ENCODE data around the gene COA1. TPM values are rescaled to one million over a fixed set of nuclear protein-coding genes. Genes with fewer than 3 reads are reported as not detected.

The COA1 gene
- polyA plus RNA-seq, 1 donor from 2014 or later: 157 TPM

DNA sequence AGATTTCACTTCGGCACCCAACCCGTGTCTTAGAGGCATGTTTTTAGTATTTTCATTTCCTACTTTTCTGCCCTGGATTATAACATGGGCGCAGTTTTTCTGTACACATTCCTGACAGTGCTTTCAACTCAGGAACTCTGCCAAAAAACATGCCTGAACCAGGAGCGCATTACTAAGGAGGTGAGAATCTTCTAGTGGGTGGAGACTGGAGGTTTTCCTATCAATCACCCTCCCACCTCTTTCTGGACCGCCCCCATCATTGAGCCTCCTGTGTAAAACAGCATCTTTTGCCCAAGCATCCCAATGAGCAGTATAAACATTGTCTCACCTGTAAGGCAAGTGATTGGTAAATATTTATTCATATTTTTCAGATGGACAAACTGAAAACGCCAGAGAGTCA is 93.2 kb downstream of the COA1 start:
- no peak for TF ChIP-seq TAF1 (IDR thresholded peaks at IDR 0.05; ENCODE audit: low read depth)
- no peak for TF ChIP-seq MXI1 (conservative IDR thresholded peaks at IDR 0.05; ENCODE audit: poor library complexity, severe bottlenecking)
- TF ChIP-seq EZH2 (IDR thresholded peaks at IDR 0.05; ENCODE audit: borderline replicate concordance, insufficient read depth, low read length, poor library complexity, severe bottlenecking): no peak
- TF ChIP-seq EP300 (conservative IDR thresholded peaks at IDR 0.05; ENCODE audit: poor library complexity, severe bottlenecking): no peak
- TF ChIP-seq, protein P1, sequence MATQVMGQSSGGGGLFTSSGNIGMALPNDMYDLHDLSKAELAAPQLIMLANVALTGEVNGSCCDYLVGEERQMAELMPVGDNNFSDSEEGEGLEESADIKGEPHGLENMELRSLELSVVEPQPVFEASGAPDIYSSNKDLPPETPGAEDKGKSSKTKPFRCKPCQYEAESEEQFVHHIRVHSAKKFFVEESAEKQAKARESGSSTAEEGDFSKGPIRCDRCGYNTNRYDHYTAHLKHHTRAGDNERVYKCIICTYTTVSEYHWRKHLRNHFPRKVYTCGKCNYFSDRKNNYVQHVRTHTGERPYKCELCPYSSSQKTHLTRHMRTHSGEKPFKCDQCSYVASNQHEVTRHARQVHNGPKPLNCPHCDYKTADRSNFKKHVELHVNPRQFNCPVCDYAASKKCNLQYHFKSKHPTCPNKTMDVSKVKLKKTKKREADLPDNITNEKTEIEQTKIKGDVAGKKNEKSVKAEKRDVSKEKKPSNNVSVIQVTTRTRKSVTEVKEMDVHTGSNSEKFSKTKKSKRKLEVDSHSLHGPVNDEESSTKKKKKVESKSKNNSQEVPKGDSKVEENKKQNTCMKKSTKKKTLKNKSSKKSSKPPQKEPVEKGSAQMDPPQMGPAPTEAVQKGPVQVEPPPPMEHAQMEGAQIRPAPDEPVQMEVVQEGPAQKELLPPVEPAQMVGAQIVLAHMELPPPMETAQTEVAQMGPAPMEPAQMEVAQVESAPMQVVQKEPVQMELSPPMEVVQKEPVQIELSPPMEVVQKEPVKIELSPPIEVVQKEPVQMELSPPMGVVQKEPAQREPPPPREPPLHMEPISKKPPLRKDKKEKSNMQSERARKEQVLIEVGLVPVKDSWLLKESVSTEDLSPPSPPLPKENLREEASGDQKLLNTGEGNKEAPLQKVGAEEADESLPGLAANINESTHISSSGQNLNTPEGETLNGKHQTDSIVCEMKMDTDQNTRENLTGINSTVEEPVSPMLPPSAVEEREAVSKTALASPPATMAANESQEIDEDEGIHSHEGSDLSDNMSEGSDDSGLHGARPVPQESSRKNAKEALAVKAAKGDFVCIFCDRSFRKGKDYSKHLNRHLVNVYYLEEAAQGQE (IDR thresholded peaks at IDR 0.05; ENCODE audit: borderline replicate concordance): no peak
- no peak for TF ChIP-seq RAD21 (conservative IDR thresholded peaks at IDR 0.05)
- TF ChIP-seq, protein P2, sequence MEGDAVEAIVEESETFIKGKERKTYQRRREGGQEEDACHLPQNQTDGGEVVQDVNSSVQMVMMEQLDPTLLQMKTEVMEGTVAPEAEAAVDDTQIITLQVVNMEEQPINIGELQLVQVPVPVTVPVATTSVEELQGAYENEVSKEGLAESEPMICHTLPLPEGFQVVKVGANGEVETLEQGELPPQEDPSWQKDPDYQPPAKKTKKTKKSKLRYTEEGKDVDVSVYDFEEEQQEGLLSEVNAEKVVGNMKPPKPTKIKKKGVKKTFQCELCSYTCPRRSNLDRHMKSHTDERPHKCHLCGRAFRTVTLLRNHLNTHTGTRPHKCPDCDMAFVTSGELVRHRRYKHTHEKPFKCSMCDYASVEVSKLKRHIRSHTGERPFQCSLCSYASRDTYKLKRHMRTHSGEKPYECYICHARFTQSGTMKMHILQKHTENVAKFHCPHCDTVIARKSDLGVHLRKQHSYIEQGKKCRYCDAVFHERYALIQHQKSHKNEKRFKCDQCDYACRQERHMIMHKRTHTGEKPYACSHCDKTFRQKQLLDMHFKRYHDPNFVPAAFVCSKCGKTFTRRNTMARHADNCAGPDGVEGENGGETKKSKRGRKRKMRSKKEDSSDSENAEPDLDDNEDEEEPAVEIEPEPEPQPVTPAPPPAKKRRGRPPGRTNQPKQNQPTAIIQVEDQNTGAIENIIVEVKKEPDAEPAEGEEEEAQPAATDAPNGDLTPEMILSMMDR (IDR thresholded peaks at IDR 0.05; ENCODE audit: poor library complexity, severe bottlenecking): no peak
- no peak for TF ChIP-seq SMC3 (conservative IDR thresholded peaks at IDR 0.05; ENCODE audit: poor library complexity)
- no peak for TF ChIP-seq POLR2AphosphoS5 (IDR thresholded peaks at IDR 0.05)

DNA sequence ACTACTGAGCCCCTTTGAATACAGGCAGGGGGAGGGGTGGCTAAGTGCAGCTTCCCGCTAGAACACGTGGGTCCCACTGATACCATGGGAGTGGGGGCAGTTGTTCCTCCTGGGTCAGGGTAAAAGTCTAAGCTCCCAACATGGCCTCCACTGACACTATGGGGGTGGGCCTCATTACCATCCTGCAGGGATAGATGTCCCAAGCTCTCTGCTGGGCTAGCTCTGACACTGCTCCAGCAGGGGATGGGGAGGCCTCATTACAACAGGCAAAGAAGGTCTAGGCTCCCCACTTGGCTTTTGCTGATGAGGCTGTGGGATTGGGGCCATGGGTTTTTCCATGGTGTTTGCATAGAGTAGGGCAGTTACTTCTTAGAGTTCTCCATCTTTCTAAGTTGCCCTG is 94.9 kb downstream of the COA1 start:
- Histone ChIP-seq H3K4me2 (ENCODE audit: low read length) (no peak overlapping the region), H3K4me3 (ENCODE audit: low read length) (no peak overlapping the region), H3K9me2 (ENCODE audit: insufficient read depth, low read length) (no peaks in the 10 kb centered on the region), H3F3A (ENCODE audit: insufficient read depth, low read length, poor library complexity, severe bottlenecking) (no peaks in the 10 kb centered on the region), H3K27ac (ENCODE audit: low read length) (no peak overlapping the region), H4K20me1 (ENCODE audit: insufficient read depth) (no peaks in the 10 kb centered on the region), H3K9me3 (ENCODE audit: low read length) (no peaks in the 10 kb centered on the region), H3K27me3 (ENCODE audit: insufficient read depth, low read depth, low read length) (no peaks in the 10 kb centered on the region), H3K36me3 (ENCODE audit: insufficient read depth, low read length) (peaks cover 9% of the 10 kb centered on the region), H2AFZ (ENCODE audit: low read depth, low read length) (no peak overlapping the region), H3K9ac (ENCODE audit: low read length) (no peak overlapping the region), H3K79me2 (replicated peaks; ENCODE audit: insufficient read depth, low read length) (no peaks in the 10 kb centered on the region)
- TF ChIP-seq RAD21 (conservative IDR thresholded peaks at IDR 0.05) (no peak), TAF1 (IDR thresholded peaks at IDR 0.05; ENCODE audit: low read depth) (no peak), EP300 (conservative IDR thresholded peaks at IDR 0.05; ENCODE audit: poor library complexity, severe bottlenecking) (no peak), EZH2 (IDR thresholded peaks at IDR 0.05; ENCODE audit: borderline replicate concordance, insufficient read depth, low read length, poor library complexity, severe bottlenecking) (no peak), SMC3 (conservative IDR thresholded peaks at IDR 0.05; ENCODE audit: poor library complexity) (no peak), POLR2AphosphoS5 (IDR thresholded peaks at IDR 0.05) (no peak), MXI1 (conservative IDR thresholded peaks at IDR 0.05; ENCODE audit: poor library complexity, severe bottlenecking) (no peak)
- TF ChIP-seq, protein P2 (IDR thresholded peaks at IDR 0.05; ENCODE audit: poor library complexity, severe bottlenecking): no peak
- TF ChIP-seq, protein P1 (IDR thresholded peaks at IDR 0.05; ENCODE audit: borderline replicate concordance): no peak

More for the DNA sequence above, 93.2 kb downstream of the COA1 start:
- Histone ChIP-seq H4K20me1 (ENCODE audit: insufficient read depth) (no peaks in the 10 kb centered on the region), H3K27me3 (ENCODE audit: insufficient read depth, low read depth, low read length) (no peaks in the 10 kb centered on the region), H3K9me3 (ENCODE audit: low read length) (no peaks in the 10 kb centered on the region), H3K4me3 (ENCODE audit: low read length) (no peak overlapping the region), H3K9ac (ENCODE audit: low read length) (no peak overlapping the region), H3K79me2 (replicated peaks; ENCODE audit: insufficient read depth, low read length) (no peaks in the 10 kb centered on the region), H3K36me3 (ENCODE audit: insufficient read depth, low read length) (peaks cover 9% of the 10 kb centered on the region), H3K4me2 (ENCODE audit: low read length) (no peak overlapping the region), H3K27ac (ENCODE audit: low read length) (no peak overlapping the region), H2AFZ (ENCODE audit: low read depth, low read length) (no peak overlapping the region), H3F3A (ENCODE audit: insufficient read depth, low read length, poor library complexity, severe bottlenecking) (no peaks in the 10 kb centered on the region), H3K9me2 (ENCODE audit: insufficient read depth, low read length) (no peaks in the 10 kb centered on the region)

Measured in neural cell (in vitro differentiated cells).